ENCODE measurements around the gene SYK. TPM values are rescaled to one million over a fixed set of nuclear protein-coding genes. Genes with fewer than 3 reads are reported as not detected.
"Not testable (repeated sequence)": the region's sequence is repeated elsewhere in the genome, so short reads cannot be mapped to it uniquely, and the experiment has no call there.

The SYK gene
- polyA plus RNA-seq, 1 of the 3 experiments (the other 2 are of a cell fraction): not detected

- POLR2A ChIA-PET: no interaction called here
- Histone ChIP-seq H3K9ac (no peak overlapping the region), H3K27ac (ENCODE audit: low read depth in 2 of 2, low read length in 1 of 2) (no peak overlapping the region), H3K4me3 (ENCODE audit: low read depth in 2 of 2, low read length in 1 of 2) (no peak overlapping the region), H3K79me2 (ENCODE audit: insufficient read depth) (no peaks in the 10 kb centered on the region), H4K20me1 (ENCODE audit: insufficient read depth) (no peaks in the 10 kb centered on the region), H3F3A (replicated peaks; ENCODE audit: insufficient read depth) (no peaks in the 10 kb centered on the region), H3K9me2 (no peaks in the 10 kb centered on the region), H3K27me3 (ENCODE audit: insufficient read depth) (no peaks in the 10 kb centered on the region), H3K36me3 (replicated peaks in 1 of 2; ENCODE audit: control insufficient read depth in 1 of 2, insufficient read depth in 2 of 2, low read length in 1 of 2) (no peaks in the 10 kb centered on the region), H3K9me3 (no peaks in the 10 kb centered on the region), H2AFZ (ENCODE audit: low read depth) (no peak overlapping the region), H3K4me2 (no peak overlapping the region), H3K4me1 (ENCODE audit: control insufficient read depth in 1 of 2, insufficient read depth in 2 of 2, low read depth in 1 of 2, low read length in 1 of 2) (no peaks in the 10 kb centered on the region; a peak in 1 of 4 replicates)
- WGBS (ENCODE audit: low lambda C conversion rate): 24% methylated on average over 4 of the region's 4 CpGs
- no peak for DNase-seq
- CTCF ChIA-PET: no interaction called here
- TF ChIP-seq SMC3 (IDR thresholded peaks at IDR 0.05; ENCODE audit: low read depth, low read length) (no peak), YY1 (IDR thresholded peaks at IDR 0.05; ENCODE audit: low read depth) (no peak)
These were observed 13.7 kb upstream of the SYK start for GRCh38 chr9:90787771-90788460.

GRCh38 chr9:90788527-90788926 lies 13.1 kb upstream of the SYK start:
- H4K20me1 ChIP-seq (ENCODE audit: insufficient read depth); H2AFZ ChIP-seq (ENCODE audit: low read depth); POLR2A ChIA-PET; H3K9ac ChIP-seq; H3K9me2 ChIP-seq; H3K4me1 ChIP-seq (ENCODE audit: control insufficient read depth in 1 of 2, insufficient read depth in 2 of 2, low read depth in 1 of 2, low read length in 1 of 2); CTCF ChIA-PET; H3K27me3 ChIP-seq (ENCODE audit: insufficient read depth); H3K9me3 ChIP-seq; H3K27ac ChIP-seq (ENCODE audit: low read depth in 2 of 2, low read length in 1 of 2); H3K4me2 ChIP-seq; H3K79me2 ChIP-seq (ENCODE audit: insufficient read depth); H3K4me3 ChIP-seq (ENCODE audit: low read depth in 2 of 2, low read length in 1 of 2); DNase-seq; H3F3A ChIP-seq (replicated peaks; ENCODE audit: insufficient read depth); H3K36me3 ChIP-seq (replicated peaks in 1 of 2; ENCODE audit: control insufficient read depth in 1 of 2, insufficient read depth in 2 of 2, low read length in 1 of 2): not testable (repeated sequence)
- WGBS (ENCODE audit: low lambda C conversion rate): 25% methylated on average over 1 of the region's 1 CpG

DNA sequence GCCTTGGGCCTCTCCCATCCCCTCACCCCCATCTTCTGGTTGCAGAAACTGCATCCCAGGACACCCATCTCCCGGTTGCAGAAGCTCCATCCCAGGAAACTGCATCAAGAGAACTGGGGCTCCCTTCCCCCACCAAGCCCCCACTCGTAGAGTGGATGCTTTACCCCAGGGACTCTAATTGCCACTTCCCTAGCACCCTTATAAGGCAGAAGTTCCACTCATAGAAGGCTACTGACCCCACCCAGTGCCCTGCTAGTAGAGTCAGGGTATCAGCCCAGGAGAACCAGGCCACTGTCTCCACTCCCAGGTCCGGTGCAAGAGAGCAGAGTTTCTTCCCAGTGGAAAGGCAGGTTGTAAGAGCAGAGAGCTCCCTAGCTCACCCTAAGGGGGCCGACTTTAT lies 12.2 kb upstream of the SYK start:
- Histone ChIP-seq H3K27me3 (ENCODE audit: insufficient read depth) (no peaks in the 10 kb centered on the region), H3K27ac (ENCODE audit: low read depth in 2 of 2, low read length in 1 of 2) (no peak overlapping the region), H3F3A (replicated peaks; ENCODE audit: insufficient read depth) (no peaks in the 10 kb centered on the region), H3K36me3 (replicated peaks in 1 of 2; ENCODE audit: control insufficient read depth in 1 of 2, insufficient read depth in 2 of 2, low read length in 1 of 2) (no peaks in the 10 kb centered on the region), H4K20me1 (ENCODE audit: insufficient read depth) (no peaks in the 10 kb centered on the region), H3K79me2 (ENCODE audit: insufficient read depth) (no peaks in the 10 kb centered on the region), H3K4me3 (ENCODE audit: low read depth in 2 of 2, low read length in 1 of 2) (no peak overlapping the region), H3K4me1 (ENCODE audit: control insufficient read depth in 1 of 2, insufficient read depth in 2 of 2, low read depth in 1 of 2, low read length in 1 of 2) (no peaks in the 10 kb centered on the region; a peak in 1 of 4 replicates), H3K4me2 (no peak overlapping the region), H3K9ac (no peak overlapping the region), H2AFZ (ENCODE audit: low read depth) (no peak overlapping the region), H3K9me2 (no peaks in the 10 kb centered on the region), H3K9me3 (no peaks in the 10 kb centered on the region)
- CTCF ChIA-PET: interaction anchor here (1.0 kb wide), 1 partner anchor 12 kb away, joined by 3 read pairs; no protein-coding TSS in a partner anchor
- WGBS (ENCODE audit: low lambda C conversion rate): 11% methylated on average over 4 of the region's 4 CpGs
- DNase-seq: no peak
- POLR2A ChIA-PET: no interaction called here
- TF ChIP-seq FOSL2 (IDR thresholded peaks at IDR 0.05; ENCODE audit: borderline replicate concordance, low read depth) (no peak), RAD21 (IDR thresholded peaks at IDR 0.05; ENCODE audit: low read length) (no peak), JUND (IDR thresholded peaks at IDR 0.05) (no peak), NRF1 (IDR thresholded peaks at IDR 0.05; ENCODE audit: low read depth, low read length) (no peak), SIN3A (IDR thresholded peaks at IDR 0.05; ENCODE audit: borderline replicate concordance, low read depth, low read length) (no peak), REST (IDR thresholded peaks at IDR 0.05; ENCODE audit: low read depth, low read length) (no peak), TAF1 (IDR thresholded peaks at IDR 0.05; ENCODE audit: borderline replicate concordance, low read depth, low read length) (no peak), MXI1 (IDR thresholded peaks at IDR 0.05; ENCODE audit: low read depth, low read length) (no peak), RXRA (IDR thresholded peaks at IDR 0.05; ENCODE audit: borderline replicate concordance, low read depth) (no peak), RCOR1 (IDR thresholded peaks at IDR 0.05; ENCODE audit: low read length) (no peak), FOXJ3 (CRISPR knock-in tag; IDR thresholded peaks at IDR 0.05) (no peak), GATA2 (CRISPR knock-in tag; IDR thresholded peaks at IDR 0.05) (no peak), EZH2phosphoT487 (IDR thresholded peaks at IDR 0.05; ENCODE audit: borderline replicate concordance, low read depth) (no peak), GABPA (IDR thresholded peaks at IDR 0.05; ENCODE audit: low read depth) (no peak), SMC3 (IDR thresholded peaks at IDR 0.05; ENCODE audit: low read depth, low read length) (no peak), EP300 (IDR thresholded peaks at IDR 0.05; ENCODE audit: borderline replicate concordance in 1 of 2, low read depth in 1 of 2, low read length in 1 of 2) (no peak), NFIC (IDR thresholded peaks at IDR 0.05; ENCODE audit: borderline replicate concordance) (no peak)
- TF ChIP-seq, protein P1, sequence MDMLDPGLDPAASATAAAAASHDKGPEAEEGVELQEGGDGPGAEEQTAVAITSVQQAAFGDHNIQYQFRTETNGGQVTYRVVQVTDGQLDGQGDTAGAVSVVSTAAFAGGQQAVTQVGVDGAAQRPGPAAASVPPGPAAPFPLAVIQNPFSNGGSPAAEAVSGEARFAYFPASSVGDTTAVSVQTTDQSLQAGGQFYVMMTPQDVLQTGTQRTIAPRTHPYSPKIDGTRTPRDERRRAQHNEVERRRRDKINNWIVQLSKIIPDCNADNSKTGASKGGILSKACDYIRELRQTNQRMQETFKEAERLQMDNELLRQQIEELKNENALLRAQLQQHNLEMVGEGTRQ (IDR thresholded peaks at IDR 0.05; ENCODE audit: borderline replicate concordance, low read depth, low read length): no peak
